NCI-H748 (cell line): ENCODE measurements around the gene HPS4.
"Not testable (repeated sequence)": the region's sequence is repeated elsewhere in the genome, so short reads cannot be mapped to it uniquely, and the experiment has no call there.

Source experiments
- DNase-seq: peaks from one replicate; lab custom pipeline; 2025; ENCODE audit not compliant: unreplicated experiment; lab: John Stamatoyannopoulos, UW

The HPS4 gene

GRCh38 chr22:26444777-26445176, 38.8 kb downstream of the HPS4 start:
- no peak for DNase-seq

GRCh38 chr22:26443901-26444690, 39.5 kb downstream of the HPS4 start:
- DNase-seq = no peak

GRCh38 chr22:26442086-26442756, 41.4 kb downstream of the HPS4 start:
- DNase-seq = no peak

- DNase-seq = no peak
These were observed 44.0 kb downstream of the HPS4 start for GRCh38 chr22:26439559-26439958.

- DNase-seq = not testable (repeated sequence)
These were observed 44.8 kb downstream of the HPS4 start for GRCh38 chr22:26438776-26439175.

- DNase-seq = no peak
These were observed 45.7 kb downstream of the HPS4 start for GRCh38 chr22:26437694-26438392.

- DNase-seq = no peak
These were observed 46.6 kb downstream of the HPS4 start for GRCh38 chr22:26436903-26437515.

GRCh38 chr22:26435327-26436093, 48.1 kb downstream of the HPS4 start:
- DNase-seq = no peak

- no peak for DNase-seq
These were observed 49.8 kb downstream of the HPS4 start for GRCh38 chr22:26433805-26434204.

- no peak for DNase-seq
These were observed 50.8 kb downstream of the HPS4 start for GRCh38 chr22:26432619-26433311.

- DNase-seq = no peak
These were observed 52.2 kb downstream of the HPS4 start for GRCh38 chr22:26431261-26431995.

- no peak for DNase-seq
These were observed 53.0 kb downstream of the HPS4 start for GRCh38 chr22:26430600-26430999.

- no peak for DNase-seq
These were observed 53.9 kb downstream of the HPS4 start for GRCh38 chr22:26429458-26430286.

GRCh38 chr22:26428515-26429457, 54.8 kb downstream of the HPS4 start, which contains the start of gene ASPHD2:
Gene ASPHD2 (plus strand): TSS chr22:26429260. CDS start chr22:26433616, 4,356 bp downstream.
- peak; percentile 74 for DNase-seq

- no peak for DNase-seq
These were observed 56.7 kb downstream of the HPS4 start for GRCh38 chr22:26426924-26427323.

- DNase-seq = no peak
These were observed 65.0 kb downstream of the HPS4 start for GRCh38 chr22:26418620-26419019.

- no peak for DNase-seq
These were observed 66.2 kb downstream of the HPS4 start for GRCh38 chr22:26417406-26417805.
